K562 (cell line): ENCODE results near the gene TINAGL1. TPM values are rescaled to one million over a fixed set of nuclear protein-coding genes. Genes with fewer than 3 reads are reported as not detected.

Source experiments
- ATAC-seq: fragments of 200-7000 bp; cut with Tn5 transposase; 3 replicates; pipeline ENCODE4 v1.9.1; 2020; ENCODE audit warnings: moderate library complexity
- BruUV-seq: library from RNA; stranded (reverse); fragments of 400-500 nt; replicated peaks from 2 replicates; lab custom pipeline; 2021; lab: Mats Ljungman, UMichigan
- CTCF ChIA-PET: fragments of 300-600 bp; formaldehyde crosslinking; extraction: SDS; loops from one replicate; lab custom pipeline; 2021; ENCODE audit warnings: low intra/inter-chr PET ratio; lab: Yijun Ruan, JAX
- POLR2A ChIA-PET: fragments of 300-600, 350-650 bp; sonication (Branson Sonifier 250); formaldehyde crosslinking; extraction: SDS; loops from one replicate; lab custom pipeline; 2021; ENCODE audit warnings: antibody characterized with exemption, inconsistent platforms; lab: Yijun Ruan, JAX
- DNase-seq, 4 experiments: peaks; one replicate each; pipeline versions ENCODE4 v3.0.0 to v3.0.0-alpha.2; 2011 to 2018; ENCODE audit warnings: low spot score in 3 of 4, mixed read lengths in 3 of 4; ENCODE audit errors: extremely low read depth in 1 of 4
- FAIRE-seq: peaks from 2 replicates; lab custom pipeline; 2011; peaks lifted over from hg19 to GRCh38; lab: Jason Lieb, UNC
- H2AFZ ChIP-seq: 2 replicates; pipeline ENCODE4 v1.6.0; 2011; ENCODE audit warnings: low read depth, low read length, control low read depth, inconsistent platforms
- H3K27ac ChIP-seq: fragments of 200-600 bp; 3 replicates; pipeline ENCODE4 v1.8.0; 2011; ENCODE audit warnings: low read depth, mild to moderate bottlenecking, control low read depth, inconsistent platforms, low read length, moderate library complexity, mixed read lengths; ENCODE audit errors: extremely low read depth
- H3K27me3 ChIP-seq, 2 experiments: fragments of 300-600 bp in 1 of 2; 2 replicates in 1 of 2; 3 replicates in 1 of 2; pipeline versions ENCODE4 v1.6.0 to v1.8.0; 2011; ENCODE audit warnings: inconsistent platforms in 2 of 2, low read length in 2 of 2, mild to moderate bottlenecking in 1 of 2, mixed read lengths in 1 of 2, moderate library complexity in 1 of 2; ENCODE audit not compliant: control insufficient read depth in 2 of 2, insufficient read depth in 2 of 2
- H3K36me3 ChIP-seq: fragments of 300-600 bp; 3 replicates; pipeline ENCODE4 v1.8.0; 2011; ENCODE audit warnings: mild to moderate bottlenecking, low read length, inconsistent platforms; ENCODE audit not compliant: control insufficient read depth, insufficient read depth
- H3K4me1 ChIP-seq, 2 experiments: fragments of 200-600 bp in 1 of 2; replicated peaks in 1 of 2; 2 replicates in 1 of 2; 3 replicates in 1 of 2; pipeline versions ENCODE4 v1.5.1 to v1.8.0; 2011; ENCODE audit warnings: inconsistent platforms in 2 of 2, low read length in 2 of 2, mild to moderate bottlenecking in 1 of 2, mixed read lengths in 1 of 2, moderate library complexity in 1 of 2; ENCODE audit not compliant: control insufficient read depth in 2 of 2, insufficient read depth in 2 of 2
- H3K4me2 ChIP-seq: 2 replicates; pipeline ENCODE4 v1.6.1; 2011; ENCODE audit warnings: low read length, control low read depth, inconsistent platforms, mixed read lengths; ENCODE audit not compliant: insufficient read depth
- H3K4me3 ChIP-seq: fragments of 200-600 bp; sonication (generic), shearing (Covaris generic); 2 replicates; pipeline ENCODE4 v1.5.1; 2016; ENCODE audit warnings: control low read depth, inconsistent platforms
- H3K79me2 ChIP-seq: fragments of 200-600 bp; 3 replicates; pipeline ENCODE4 v1.8.0; 2011; ENCODE audit warnings: low read length, inconsistent platforms; ENCODE audit not compliant: control insufficient read depth, insufficient read depth
- H3K9ac ChIP-seq, 2 experiments: 2 replicates each; pipeline versions ENCODE4 v1.6.0 to v1.6.1; 2011; ENCODE audit warnings: low read depth in 2 of 2, low read length in 2 of 2, control low read depth in 1 of 2, inconsistent platforms in 1 of 2, mild to moderate bottlenecking in 1 of 2, mixed read lengths in 1 of 2; ENCODE audit not compliant: insufficient read depth in 1 of 2
- H3K9me1 ChIP-seq: one replicate; pipeline ENCODE4 v1.6.0; 2011; ENCODE audit warnings: inconsistent platforms, mild to moderate bottlenecking, low read length, moderate library complexity; ENCODE audit not compliant: control insufficient read depth, insufficient read depth
- H3K9me3 ChIP-seq: replicated peaks from 2 replicates; pipeline ENCODE4 v1.5.1; 2011; ENCODE audit warnings: low read depth, low read length, inconsistent platforms; ENCODE audit not compliant: control insufficient read depth, insufficient read depth
- H4K20me1 ChIP-seq: replicated peaks from 2 replicates; pipeline ENCODE4 v1.6.1; 2011; ENCODE audit warnings: low read length, inconsistent platforms, mixed read lengths; ENCODE audit not compliant: control insufficient read depth, insufficient read depth
- KLF16 ChIP-seq: IDR thresholded peaks from 2 replicates; pipeline ENCODE4 v1.6.1; 2016; ENCODE audit warnings: antibody characterized with exemption
- NCOA1 ChIP-seq: fragments of 450-650 bp; IDR thresholded peaks from 2 replicates; pipeline ENCODE4 v1.6.1; 2016; ENCODE audit warnings: low read depth
- NFYB ChIP-seq: IDR thresholded peaks from 2 replicates; pipeline ENCODE4 v1.6.1; 2011; ENCODE audit warnings: mild to moderate bottlenecking, moderate library complexity; ENCODE audit not compliant: insufficient read length; ENCODE audit errors: extremely low read depth
- POLR2G ChIP-seq: fragments of 200-400 bp; formaldehyde crosslinking; IDR thresholded peaks from 2 replicates; pipeline ENCODE4 v1.6.1; 2017; ENCODE audit warnings: low read depth, mild to moderate bottlenecking, antibody characterized with exemption, low read length, moderate library complexity
- RFX5 ChIP-seq: IDR thresholded peaks from 2 replicates; pipeline ENCODE4 v1.6.1; 2011; ENCODE audit warnings: low read depth, mild to moderate bottlenecking, improper control_type of control experiment, low read length
- SRSF7 ChIP-seq: fragments of 200-400 bp; formaldehyde crosslinking; optimal IDR thresholded peaks from 2 replicates; pipeline ENCODE3; 2017; ENCODE audit warnings: mild to moderate bottlenecking, low read depth, low read length
- TARDBP ChIP-seq: fragments of 450-650 bp; IDR thresholded peaks from 2 replicates; pipeline ENCODE4 v1.6.1; 2016
- TSHZ1 ChIP-seq: fragments of 250-450 bp; sonication (Bioruptor Pico); IDR thresholded peaks from 2 replicates; pipeline ENCODE4 v1.4.0; 2020; ENCODE audit warnings: mild to moderate bottlenecking, moderate library complexity
- ZFP1 ChIP-seq: fragments of 450-650 bp; formaldehyde crosslinking; IDR thresholded peaks from 2 replicates; pipeline ENCODE4 v1.4.0; 2020; ENCODE audit warnings: mild to moderate bottlenecking, mixed read lengths
- ZNF24 ChIP-seq: fragments of 450-650 bp; IDR thresholded peaks from 2 replicates; pipeline ENCODE4 v1.6.1; 2016
- ZNF253 ChIP-seq: fragments of 250-450 bp; sonication (Bioruptor Pico); conservative IDR thresholded peaks from 2 replicates; pipeline ENCODE4 v1.6.1; 2021; ENCODE audit warnings: mild to moderate bottlenecking
- ZNF311 ChIP-seq: fragments of 250-450 bp; sonication (Bioruptor Pico); IDR thresholded peaks from 2 replicates; pipeline ENCODE4 v1.4.0; 2020; ENCODE audit warnings: mild to moderate bottlenecking, moderate library complexity
- ZNF57 ChIP-seq: fragments of 450-650 bp; formaldehyde crosslinking; IDR thresholded peaks from 2 replicates; pipeline ENCODE4 v1.4.0; 2020; ENCODE audit warnings: mild to moderate bottlenecking, moderate library complexity
- ZNF639 ChIP-seq, 2 experiments: fragments of 200-800 bp in 1 of 2; sonication (Bioruptor generic) in 1 of 2; sonication (generic) in 1 of 2; formaldehyde crosslinking in 1 of 2; IDR thresholded peaks in 1 of 2; conservative IDR thresholded peaks in 1 of 2; 2 replicates each; pipeline versions ENCODE4 v1.5.0 to v1.6.1; 2016 to 2020; ENCODE audit warnings: missing compliant biosample characterization in 1 of 2, missing genetic modification characterization in 1 of 2, missing genetic modification reagents in 1 of 2
- ZNF766 ChIP-seq: fragments of 200-800 bp; sonication (Bioruptor generic); conservative IDR thresholded peaks from 2 replicates; pipeline ENCODE4 v1.6.1; 2016; ENCODE audit warnings: missing genetic modification characterization, missing compliant biosample characterization
- ZNF77 ChIP-seq: fragments of 250-450 bp; sonication (Bioruptor Pico); IDR thresholded peaks from 2 replicates; pipeline ENCODE4 v1.5.0; 2020
- WGBS: fragments of 100-300 bp; shearing (Covaris generic); methylation state at CpG from one replicate; pipeline ENCODE4 v1.1.6; 2016; ENCODE audit warnings: low coverage, mixed read lengths; ENCODE audit not compliant: insufficient coverage; ENCODE audit errors: missing lambda C conversion rate; 5-methylcytosine and 5-hydroxymethylcytosine counted together
- in situ Hi-C: fragments of 300-500 bp; cut with MboI; formaldehyde crosslinking; loops from 4 replicates; pipeline ENCODE4 v1.15.0; 2018; ENCODE audit warnings: inconsistent platforms, mixed read lengths
- intact Hi-C: fragments of 100-400 bp; cut with micrococcal nuclease; formaldehyde crosslinking; loops from 2 replicates; pipeline ENCODE4 v1.14.2; 2022
- polyA plus RNA-seq, 8 experiments: library from polyadenylated mRNA; depleted of rRNA in 4 of 8; stranded (reverse) in 5 of 8; unstranded in 3 of 8; fragments of >200 nt; fragmentation: Nextera tagmentation in 2 of 8; fragmentation: Illumina TruSeq in 1 of 8; extraction: Ambion mirVana in 2 of 8; extraction: Trizol in 1 of 8; gene quantifications; 2 replicates each; pipeline versions ENCODE4 v1.2.1 to v1.2.3, GENCODE V29; 2011 to 2014; ENCODE audit warnings: inconsistent platforms in 1 of 8, missing spikeins in 1 of 8
- total RNA-seq, 7 experiments: library from RNA; depleted of rRNA in 6 of 7; stranded (reverse); fragments of >200 nt in 6 of 7; fragmentation: Illumina TruSeq in 2 of 7; extraction: Trizol in 2 of 7; gene quantifications; 2 replicates each; pipeline versions ENCODE4 v1.2.1 to v1.2.3, GENCODE V29; 2011 to 2021; ENCODE audit warnings: low replicate concordance in 1 of 7

The TINAGL1 gene
- total and polyA plus RNA-seq, 9 of the 15 experiments (the other 6 are each of a cell fraction or from before 2014, with no cell fraction given): 0.04 to 1.2 (median 0.07) TPM; not detected in 4

- FAIRE-seq: no peak
- no peak overlapping the region for H2AFZ ChIP-seq
- no peak for TF ChIP-seq ZNF57 (CRISPR knock-in tag)
- no peak for TF ChIP-seq SRSF7
- TF ChIP-seq POLR2G: no peak
- TF ChIP-seq ZNF253 (CRISPR knock-in tag): no peak
- TF ChIP-seq ZNF24: no peak
- no peak for TF ChIP-seq ZFP1
- TF ChIP-seq ZNF311: no peak
- TF ChIP-seq TSHZ1 (CRISPR knock-in tag): no peak
- no peak for TF ChIP-seq NFYB
- TF ChIP-seq ZNF766: no peak
- TF ChIP-seq ZNF639 (CRISPR knock-in tag; conservative IDR thresholded peaks at IDR 0.05 in 1 of 2, IDR thresholded peaks at IDR 0.05 in 1 of 2): no peak
- TF ChIP-seq ZNF77 (CRISPR knock-in tag): no peak
- no peak for TF ChIP-seq NCOA1
- TF ChIP-seq TARDBP: no peak
- TF ChIP-seq RFX5: no peak
- no peak for TF ChIP-seq KLF16
- TF ChIP-seq, all 486 proteins: peak for 0
- Histone ChIP-seq H3K36me3 (no peaks in the 10 kb centered on the region), H3K4me2 (no peak overlapping the region), H3K4me3 (no peak overlapping the region), H3K27ac (no peak overlapping the region), H3K9me3 (no peaks in the 10 kb centered on the region), H3K9ac (no peak overlapping the region), H3K79me2 (no peaks in the 10 kb centered on the region), H3K27me3 (peaks cover 0 to 32% of the 10 kb centered on the region in 2 experiments; a peak in 2 of 5 replicates), H3K9me1 (no peaks in the 10 kb centered on the region), H3K4me1 (no peaks in the 10 kb centered on the region), H4K20me1 (no peaks in the 10 kb centered on the region; the same call in 1 of the 2 replicates)
- 2% methylated on average over 3 of the region's 3 CpGs for WGBS
- CTCF ChIA-PET: interaction anchor here (0.6 to 2.5 kb wide), 2 partner anchors 9 to 30 kb away, joined by 3 to 25 read pairs; no protein-coding TSS in a partner anchor
- POLR2A ChIA-PET: interaction anchor here (1.1 to 1.5 kb wide), 2 partner anchors 8 to 14 kb away, joined by 3 to 4 read pairs; no protein-coding TSS in a partner anchor
- intact Hi-C loops (loop anchor here (5.0 to 10.0 kb wide), 2 partner anchors 69 to 222 kb away; no protein-coding TSS in a partner anchor), in situ Hi-C loops (loop anchor here (25.0 kb wide), 1 partner anchor 376 kb away; no protein-coding TSS in a partner anchor)
- no TSS peak for BruUV-seq
- DNase-seq: no peak
- ATAC-seq: no peak
Observed at GRCh38 chr1:31562707-31563360, 13.5 kb upstream of the TINAGL1 start.
